OCI-LY1 (cell line): ENCODE measurements around the gene FAS.

Experiments
- CTCF ChIP-seq: fragments of 200-600 bp; sonication (generic), shearing (Covaris generic); IDR thresholded peaks from 2 replicates; pipeline ENCODE4 v1.5.1; 2017; ENCODE audit warnings: mild to moderate bottlenecking, antibody characterized with exemption, low read length, moderate library complexity, mixed read lengths
- EZH2 ChIP-seq: fragments of 200-600 bp; sonication (generic), shearing (Covaris generic); IDR thresholded peaks from 2 replicates; pipeline ENCODE4 v1.8.0; 2017; ENCODE audit warnings: borderline replicate concordance, mixed run types, mild to moderate bottlenecking, antibody characterized with exemption, low read length, moderate library complexity, mixed read lengths

- no peak for TF ChIP-seq CTCF
- no peak for TF ChIP-seq EZH2
Measured at GRCh38 chr10:88960802-88961201, 29.8 kb upstream of the FAS start.
